Measurements from ENCODE around the gene CFAP20. TPM values are rescaled to one million over a fixed set of nuclear protein-coding genes. Genes with fewer than 3 reads are reported as not detected.

The CFAP20 gene
- total RNA-seq, 1 experiment from 2014 or later, result 59.7 TPM

DNA sequence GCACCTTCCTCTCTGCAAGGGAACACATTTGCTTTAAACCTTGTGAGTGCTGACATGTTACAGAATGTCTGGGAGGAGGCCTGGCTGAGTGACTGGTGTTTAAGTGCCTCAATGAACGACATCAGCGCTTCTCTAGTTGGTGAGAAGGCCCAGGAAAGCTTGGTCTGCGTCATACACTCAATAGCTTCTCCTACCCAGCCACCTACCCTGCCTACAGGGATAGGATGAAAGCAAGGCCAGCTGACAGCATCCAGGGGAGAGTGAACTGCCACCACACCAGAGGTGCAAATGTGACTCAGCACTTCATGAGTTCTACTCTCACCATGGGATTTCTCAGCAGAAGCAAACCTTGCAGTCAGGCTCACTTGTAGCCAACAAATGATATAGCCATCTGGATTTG lies 31.7 kb upstream of the CFAP20 start:
- Histone ChIP-seq H3K79me2 (ENCODE audit: insufficient read depth, low read length) (no peaks in the 10 kb centered on the region), H4K20me1 (ENCODE audit: insufficient read depth) (no peaks in the 10 kb centered on the region), H3K9me3 (ENCODE audit: control insufficient read depth in 1 of 2, insufficient read depth in 1 of 2, low read depth in 1 of 2, low read length in 2 of 2) (no peaks in the 10 kb centered on the region), H2AFZ (ENCODE audit: low read depth, low read length, poor library complexity, severe bottlenecking) (no peak overlapping the region), H3K4me2 (ENCODE audit: low read length) (no peak overlapping the region), H3K4me3 (replicated peaks in 1 of 2; ENCODE audit: low read depth in 1 of 2, low read length in 2 of 2) (no peak overlapping the region), H3K4me1 (ENCODE audit: control insufficient read depth in 1 of 2, insufficient read depth in 2 of 2, low read length in 2 of 2) (no peaks in the 10 kb centered on the region), H3K36me3 (ENCODE audit: control insufficient read depth in 1 of 2, insufficient read depth in 2 of 2, low read length in 2 of 2) (peaks cover 33 to 45% of the 10 kb centered on the region in 2 experiments), H3K27ac (ENCODE audit: low read depth, low read length) (no peak overlapping the region), H3K27me3 (ENCODE audit: insufficient read depth, low read length) (no peaks in the 10 kb centered on the region), H3K9me2 (ENCODE audit: insufficient read depth) (no peaks in the 10 kb centered on the region), H3K9ac (ENCODE audit: low read length) (no peak overlapping the region)
- DNase-seq (ENCODE audit: low read depth, low spot score) (no peak), ATAC-seq (no peak)
- TF ChIP-seq POLR2AphosphoS5 (IDR thresholded peaks at IDR 0.05; ENCODE audit: low read depth, low read length), result no peak
- TF ChIP-seq, protein P1, sequence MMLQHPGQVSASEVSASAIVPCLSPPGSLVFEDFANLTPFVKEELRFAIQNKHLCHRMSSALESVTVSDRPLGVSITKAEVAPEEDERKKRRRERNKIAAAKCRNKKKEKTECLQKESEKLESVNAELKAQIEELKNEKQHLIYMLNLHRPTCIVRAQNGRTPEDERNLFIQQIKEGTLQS (IDR thresholded peaks at IDR 0.05), result no peak
- no peak for TF ChIP-seq SP1 (IDR thresholded peaks at IDR 0.05; ENCODE audit: low read depth)
- intact Hi-C loops (cut with micrococcal nuclease), result no loop called here
- BruUV-seq (replicated peaks), result no TSS peak
- ChIA-PET RAD21 (ENCODE audit: low non-redundant PET in 1 of 2, low total read pairs in 2 of 2, uncharacterized antibody in 2 of 2, unreplicated experiment in 2 of 2) (no interaction called here), POLR2A (no interaction called here), CTCF (no interaction called here)

DNA sequence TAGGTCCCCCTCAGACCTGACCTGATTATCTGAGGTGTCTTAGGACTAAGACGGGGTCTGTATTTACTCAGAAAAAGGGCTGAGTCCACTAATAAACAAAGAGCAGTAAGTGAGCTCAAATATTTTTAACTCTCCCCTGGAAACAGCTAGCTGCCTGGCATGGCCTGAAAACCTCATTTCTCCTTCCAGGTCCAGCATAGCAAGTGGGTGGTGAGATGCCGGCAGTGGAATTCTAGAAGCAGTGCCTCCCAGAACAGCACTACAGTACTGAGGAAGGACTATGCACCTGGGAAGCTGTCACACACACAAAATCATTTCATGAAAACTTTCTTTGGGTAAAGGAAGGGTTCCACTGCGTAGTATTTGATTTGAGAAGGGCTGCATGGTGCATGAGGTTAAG lies 29.5 kb upstream of the CFAP20 start:
- ChIA-PET POLR2A (no interaction called here), CTCF (no interaction called here)
- no peak for TF ChIP-seq POLR2AphosphoS5 (IDR thresholded peaks at IDR 0.05; ENCODE audit: low read depth, low read length)
- no peak for TF ChIP-seq POLR2A (IDR thresholded peaks at IDR 0.05; ENCODE audit: borderline replicate concordance, extremely low read depth, insufficient read depth, insufficient read length)
- no peak for TF ChIP-seq ZNF274 (IDR thresholded peaks at IDR 0.05; ENCODE audit: low read depth, low read length)
- TF ChIP-seq ELF1 (IDR thresholded peaks at IDR 0.05; ENCODE audit: borderline replicate concordance, low read depth), result no peak
- TF ChIP-seq, protein P2, sequence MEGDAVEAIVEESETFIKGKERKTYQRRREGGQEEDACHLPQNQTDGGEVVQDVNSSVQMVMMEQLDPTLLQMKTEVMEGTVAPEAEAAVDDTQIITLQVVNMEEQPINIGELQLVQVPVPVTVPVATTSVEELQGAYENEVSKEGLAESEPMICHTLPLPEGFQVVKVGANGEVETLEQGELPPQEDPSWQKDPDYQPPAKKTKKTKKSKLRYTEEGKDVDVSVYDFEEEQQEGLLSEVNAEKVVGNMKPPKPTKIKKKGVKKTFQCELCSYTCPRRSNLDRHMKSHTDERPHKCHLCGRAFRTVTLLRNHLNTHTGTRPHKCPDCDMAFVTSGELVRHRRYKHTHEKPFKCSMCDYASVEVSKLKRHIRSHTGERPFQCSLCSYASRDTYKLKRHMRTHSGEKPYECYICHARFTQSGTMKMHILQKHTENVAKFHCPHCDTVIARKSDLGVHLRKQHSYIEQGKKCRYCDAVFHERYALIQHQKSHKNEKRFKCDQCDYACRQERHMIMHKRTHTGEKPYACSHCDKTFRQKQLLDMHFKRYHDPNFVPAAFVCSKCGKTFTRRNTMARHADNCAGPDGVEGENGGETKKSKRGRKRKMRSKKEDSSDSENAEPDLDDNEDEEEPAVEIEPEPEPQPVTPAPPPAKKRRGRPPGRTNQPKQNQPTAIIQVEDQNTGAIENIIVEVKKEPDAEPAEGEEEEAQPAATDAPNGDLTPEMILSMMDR (IDR thresholded peaks at IDR 0.05 in 2 of 3, conservative IDR thresholded peaks at IDR 0.05 in 1 of 3; ENCODE audit: borderline replicate concordance in 1 of 3, insufficient read depth in 1 of 3, low read depth in 2 of 3, low read length in 2 of 3), result no peak
- TF ChIP-seq CEBPB (IDR thresholded peaks at IDR 0.05; ENCODE audit: low read depth), result no peak

More for the DNA sequence above, 29.5 kb upstream of the CFAP20 start:
- Histone ChIP-seq H3K36me3 (ENCODE audit: control insufficient read depth in 1 of 2, insufficient read depth in 2 of 2, low read length in 2 of 2) (peaks cover 11 to 24% of the 10 kb centered on the region in 2 experiments; a peak in 3 of 4 replicates), H2AFZ (ENCODE audit: low read depth, low read length, poor library complexity, severe bottlenecking) (no peak overlapping the region), H3K4me2 (ENCODE audit: low read length) (no peak overlapping the region), H3K4me1 (ENCODE audit: control insufficient read depth in 1 of 2, insufficient read depth in 2 of 2, low read length in 2 of 2) (no peaks in the 10 kb centered on the region), H3K9me2 (ENCODE audit: insufficient read depth) (no peaks in the 10 kb centered on the region), H3K4me3 (replicated peaks in 1 of 2; ENCODE audit: low read depth in 1 of 2, low read length in 2 of 2) (no peak overlapping the region), H3K9me3 (ENCODE audit: control insufficient read depth in 1 of 2, insufficient read depth in 1 of 2, low read depth in 1 of 2, low read length in 2 of 2) (no peaks in the 10 kb centered on the region), H3K27ac (ENCODE audit: low read depth, low read length) (no peak overlapping the region), H3K27me3 (ENCODE audit: insufficient read depth, low read length) (no peaks in the 10 kb centered on the region), H3K79me2 (ENCODE audit: insufficient read depth, low read length) (no peaks in the 10 kb centered on the region), H3K9ac (ENCODE audit: low read length) (no peak overlapping the region), H4K20me1 (ENCODE audit: insufficient read depth) (no peaks in the 10 kb centered on the region)
- DNase-seq (ENCODE audit: low read depth, low spot score) (no peak), ATAC-seq (no peak)
- intact Hi-C loops (cut with micrococcal nuclease), result no loop called here
- RAD21 ChIA-PET (ENCODE audit: low non-redundant PET in 1 of 2, low total read pairs in 2 of 2, uncharacterized antibody in 2 of 2, unreplicated experiment in 2 of 2), result no interaction called here
- BruUV-seq (replicated peaks), result no TSS peak

Data from HCT116 (cell line).